NCI-H345 (cell line): ENCODE measurements around the gene NISCH.

ENCODE experiments used
- DNase-seq: peaks from one replicate; lab custom pipeline; 2025; lab: John Stamatoyannopoulos, UW

Gene NISCH

DNA sequence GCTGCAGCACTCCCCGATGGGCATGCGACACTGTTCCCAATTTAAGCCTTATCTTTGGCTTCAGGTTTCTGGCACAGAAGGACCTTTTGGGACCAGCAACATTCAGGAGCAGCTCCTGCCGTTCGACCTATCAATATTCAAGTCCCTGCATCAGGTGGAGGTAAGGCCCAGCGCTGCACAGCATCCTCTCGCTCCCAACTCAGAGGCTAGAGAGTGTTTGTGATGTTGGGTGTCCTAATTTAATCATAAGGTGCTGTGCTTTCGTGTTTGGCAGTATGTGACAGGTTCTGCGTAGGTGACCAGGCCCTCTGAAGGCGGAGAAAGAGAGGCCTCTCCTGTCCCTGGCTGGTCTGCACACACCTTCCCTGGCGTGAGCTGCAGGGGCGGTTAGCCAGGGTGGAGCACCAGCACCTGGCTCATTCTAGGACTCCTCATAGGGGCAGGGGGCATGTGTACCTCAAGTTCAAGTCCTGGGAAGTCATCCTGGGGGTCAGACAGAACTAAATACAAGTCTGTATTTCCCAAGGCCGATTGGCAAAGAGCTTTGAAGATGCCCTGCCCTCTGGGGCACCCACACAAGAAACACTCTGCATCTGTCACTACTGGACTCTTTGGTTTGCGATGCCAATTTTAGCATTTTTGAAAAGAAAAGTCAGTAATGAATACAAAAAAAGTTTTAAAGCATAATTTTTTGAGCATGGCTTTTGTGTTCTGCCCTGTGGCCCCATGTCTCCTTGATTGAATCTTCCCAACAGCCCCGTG lies 17.0 kb downstream of the NISCH start:
- DNase-seq: no peak

- DNase-seq: no peak
Measured at GRCh38 chr3:52473026-52473425, 17.6 kb downstream of the NISCH start.

GRCh38 chr3:52477076-52477795 lies 21.8 kb downstream of the NISCH start:
- no peak for DNase-seq

DNA sequence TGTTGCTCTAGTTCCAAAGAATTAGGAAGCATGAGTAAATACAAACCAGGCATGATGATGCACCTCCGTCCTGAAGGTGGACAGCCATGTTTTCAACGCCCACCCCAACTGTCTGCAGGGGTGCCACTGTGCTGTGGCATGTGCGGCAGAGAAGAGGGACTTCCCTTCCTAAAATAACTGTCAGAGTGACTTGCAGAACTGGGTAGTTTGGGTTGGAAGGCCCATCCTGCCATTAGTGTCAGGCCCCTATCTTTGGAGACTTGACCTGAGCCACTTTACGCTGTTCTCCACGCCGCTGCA lies 22.3 kb downstream of the NISCH start:
- DNase-seq: no peak

DNA sequence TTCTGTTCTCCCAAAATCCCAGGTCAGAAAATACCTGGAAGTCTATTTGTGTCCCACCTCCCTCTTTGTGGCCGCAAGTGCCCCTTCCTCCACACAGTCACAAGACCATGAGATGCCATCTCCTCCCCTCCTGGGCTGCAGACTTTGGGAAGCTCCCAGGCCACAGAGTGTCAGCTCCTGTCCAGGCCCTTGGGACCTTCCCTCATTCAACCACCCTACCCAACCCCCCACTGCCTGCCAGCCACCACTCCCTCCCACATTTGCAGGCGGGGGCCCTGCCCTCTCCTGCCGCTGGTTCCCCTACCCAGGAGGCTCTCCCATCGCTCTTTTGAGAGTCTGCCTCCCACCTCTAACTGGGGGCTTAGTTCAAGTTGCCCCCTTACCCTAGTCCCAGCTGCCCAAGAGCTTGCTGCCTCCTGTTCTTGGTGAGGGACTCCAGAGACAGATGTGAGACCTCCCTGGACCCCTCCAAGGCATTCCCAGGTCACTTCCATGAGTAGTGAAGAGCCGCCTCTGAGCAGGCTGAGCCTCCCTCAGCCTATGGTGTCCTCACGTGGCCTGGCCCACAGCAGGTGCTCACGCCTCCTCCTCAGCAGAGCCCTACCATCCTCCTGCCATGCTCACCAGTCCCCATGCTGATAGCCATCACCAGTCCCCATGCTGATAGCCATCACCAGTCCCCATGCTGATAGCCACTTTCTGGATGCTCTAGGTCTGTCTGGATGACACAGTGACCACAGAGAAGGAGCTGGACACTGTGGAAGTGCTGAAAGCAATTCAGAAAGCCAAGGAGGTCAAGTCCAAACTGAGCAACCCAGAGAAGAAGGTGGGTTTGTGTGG lies 23.9 kb downstream of the NISCH start:
- no peak for DNase-seq

GRCh38 chr3:52479877-52480575 lies 24.6 kb downstream of the NISCH start:
- no peak for DNase-seq

DNA sequence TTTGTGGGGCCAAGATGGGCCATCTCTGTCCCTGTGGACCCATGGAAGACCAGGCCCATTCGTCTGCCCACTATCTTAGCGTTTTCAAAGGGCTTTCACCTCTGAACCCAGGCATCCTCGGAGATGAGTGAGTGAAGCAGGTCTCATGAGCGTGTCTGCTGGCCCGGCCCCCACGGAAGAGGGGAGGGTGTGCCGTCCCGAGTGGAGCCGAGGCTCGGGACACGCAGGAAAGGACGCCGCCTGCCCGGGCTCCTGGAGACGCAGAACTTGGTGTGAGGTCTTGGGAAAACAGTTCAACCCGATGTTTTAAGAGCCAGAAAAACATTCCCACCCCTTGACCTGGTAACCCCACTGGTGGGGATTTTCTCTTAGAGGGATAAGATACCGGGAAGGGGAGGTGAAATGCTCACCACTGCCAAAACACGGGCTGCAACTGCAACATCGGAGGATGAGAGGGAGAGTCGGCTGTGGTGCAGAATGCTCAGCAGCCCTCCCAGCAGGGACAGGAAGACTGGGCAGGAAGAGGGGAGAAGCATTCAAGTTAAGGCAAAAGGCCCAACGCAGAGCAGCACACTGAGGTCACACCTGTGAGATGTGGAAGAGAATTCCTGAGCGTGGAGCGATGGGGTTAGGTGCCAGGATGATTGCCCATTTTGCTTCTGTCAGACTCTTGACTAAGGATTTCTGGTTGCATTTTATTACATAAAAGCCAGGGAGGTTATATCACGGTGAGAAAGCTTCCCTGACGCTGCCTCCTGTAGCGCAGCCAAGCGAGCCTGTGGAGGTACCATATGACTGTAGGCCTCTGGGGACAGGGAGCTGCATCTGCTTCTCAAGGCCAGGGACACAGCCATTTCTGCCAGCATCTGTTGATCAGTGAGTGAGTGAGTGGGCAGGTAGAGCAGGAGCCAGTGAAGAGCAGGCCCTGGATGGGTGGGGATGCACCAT lies 25.6 kb downstream of the NISCH start:
- DNase-seq: no peak

- DNase-seq: no peak
Measured at GRCh38 chr3:52481819-52482521, 26.6 kb downstream of the NISCH start.

DNA sequence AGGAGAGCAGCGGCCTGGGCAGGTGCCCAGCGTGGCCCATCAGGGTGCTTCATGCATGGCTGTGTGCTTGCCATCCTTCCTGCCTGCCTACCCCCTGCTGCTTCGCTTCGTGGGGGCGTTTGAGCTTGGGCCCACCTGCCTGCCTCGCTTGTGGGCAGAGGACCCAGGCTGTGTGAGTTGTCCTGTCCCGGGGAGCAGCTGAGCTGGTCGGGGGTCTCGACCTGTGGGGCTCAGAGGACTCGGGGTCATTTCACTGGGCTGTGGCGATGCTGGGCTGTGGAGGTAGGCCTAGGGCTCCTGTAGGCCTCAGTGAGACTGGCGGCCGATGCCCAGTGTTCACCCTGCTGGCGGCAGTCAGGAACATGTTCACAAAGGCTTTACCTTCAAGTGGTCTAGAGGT lies 27.7 kb downstream of the NISCH start:
- DNase-seq: no peak

- no peak for DNase-seq
Measured at GRCh38 chr3:52483577-52484381, 28.4 kb downstream of the NISCH start.

DNA sequence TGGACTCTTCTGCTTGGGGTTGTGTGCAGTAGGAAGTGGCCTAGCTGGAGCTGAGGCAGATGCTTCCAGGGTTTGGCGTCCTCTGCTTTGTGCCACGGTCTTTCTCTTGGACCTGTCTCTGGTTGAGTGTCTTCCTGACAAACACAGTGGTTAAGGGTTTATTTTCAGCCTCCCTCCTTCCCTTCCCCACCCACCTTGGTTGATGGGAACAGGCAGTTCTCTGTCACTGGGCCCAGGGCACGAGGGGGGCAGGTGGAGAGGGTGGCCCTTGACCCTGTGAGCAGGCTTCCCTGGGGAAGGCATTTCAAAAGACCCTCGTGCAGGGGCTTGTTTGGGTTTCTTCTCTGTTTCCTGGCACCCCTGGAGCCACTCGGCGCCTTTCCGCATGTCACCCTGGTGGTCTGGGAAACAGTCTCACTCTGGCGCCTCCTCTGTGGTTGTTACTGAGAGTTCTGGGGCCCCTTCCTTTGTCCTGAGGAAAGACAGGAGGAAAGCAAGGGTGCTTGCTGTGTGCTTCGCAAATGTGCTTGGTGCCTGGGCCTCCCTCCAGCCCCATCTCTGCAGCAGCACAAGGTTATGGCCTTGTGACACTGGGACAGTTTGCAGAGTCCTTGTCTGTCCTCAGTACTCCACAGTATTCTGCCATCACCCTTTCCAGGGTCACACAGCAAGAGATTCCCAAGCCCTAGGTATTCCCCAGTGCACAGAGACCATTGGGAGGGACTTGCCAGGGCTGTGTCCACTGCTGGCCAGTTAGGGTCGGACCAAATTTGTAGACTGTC lies 29.5 kb downstream of the NISCH start:
- DNase-seq: no peak

GRCh38 chr3:52487050-52487787 lies 31.8 kb downstream of the NISCH start:
- no peak for DNase-seq

GRCh38 chr3:52487788-52488691 lies 32.6 kb downstream of the NISCH start:
- no peak for DNase-seq

DNA sequence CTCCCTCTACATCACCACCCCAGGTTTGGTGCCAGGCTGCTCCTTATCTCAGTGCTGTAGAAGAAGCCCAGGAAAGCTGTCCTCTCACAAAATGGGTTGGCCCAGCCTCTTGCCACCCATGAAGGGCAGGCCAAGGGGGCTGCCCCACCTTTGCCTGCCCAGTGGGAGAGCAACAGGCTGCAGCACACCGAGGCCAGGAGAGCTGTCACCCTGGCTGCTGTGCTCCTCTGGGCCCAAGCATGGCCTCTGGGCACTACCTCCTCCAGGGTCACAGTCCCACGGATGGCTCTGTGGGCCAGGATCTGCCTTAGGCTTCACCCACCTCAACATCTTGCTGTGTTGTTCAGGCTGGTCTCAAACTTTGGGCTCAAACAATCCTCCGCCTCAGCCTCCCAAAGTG lies 33.3 kb downstream of the NISCH start:
- no peak for DNase-seq

DNA sequence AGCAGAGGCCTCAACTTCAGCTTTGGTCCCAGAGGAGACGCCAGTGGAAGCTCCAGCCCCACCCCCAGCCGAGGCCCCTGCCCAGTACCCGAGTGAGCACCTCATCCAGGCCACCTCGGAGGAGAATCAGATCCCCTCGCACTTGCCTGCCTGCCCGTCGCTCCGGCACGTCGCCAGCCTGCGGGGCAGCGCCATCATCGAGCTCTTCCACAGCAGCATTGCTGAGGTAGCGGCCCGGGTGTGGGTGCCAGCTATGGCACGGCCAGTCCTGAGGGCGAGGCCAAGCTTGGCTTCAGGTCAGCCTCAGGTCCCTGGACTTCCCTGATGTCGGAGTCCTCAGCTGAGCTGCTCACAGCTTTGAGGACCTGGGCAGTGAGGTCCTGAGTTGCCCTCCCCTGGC lies 34.0 kb downstream of the NISCH start:
- no peak for DNase-seq

- no peak for DNase-seq
Measured at GRCh38 chr3:52490035-52490938, 34.9 kb downstream of the NISCH start.
